ENCODE data around the gene CLDN10.

DNA sequence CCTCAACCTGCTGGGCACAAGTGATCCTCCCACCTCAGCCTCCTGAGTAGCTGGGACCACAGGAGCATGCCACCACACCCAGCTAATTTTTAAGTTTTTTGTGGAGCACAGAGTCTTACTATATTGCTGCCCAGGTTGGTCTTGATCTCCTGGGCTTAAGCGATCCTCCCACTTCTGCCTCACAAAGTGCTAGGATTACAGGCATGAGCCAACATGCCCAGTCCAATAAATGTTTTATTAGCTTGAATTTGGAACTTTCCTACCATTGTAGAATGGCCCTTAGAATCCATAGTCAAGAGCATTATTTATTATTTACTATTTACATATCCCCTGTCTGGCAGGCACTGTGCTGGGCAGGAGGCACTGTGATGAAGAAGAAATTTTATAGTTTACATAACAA is 39.6 kb upstream of the CLDN10 start:
- TF ChIP-seq, protein P1, sequence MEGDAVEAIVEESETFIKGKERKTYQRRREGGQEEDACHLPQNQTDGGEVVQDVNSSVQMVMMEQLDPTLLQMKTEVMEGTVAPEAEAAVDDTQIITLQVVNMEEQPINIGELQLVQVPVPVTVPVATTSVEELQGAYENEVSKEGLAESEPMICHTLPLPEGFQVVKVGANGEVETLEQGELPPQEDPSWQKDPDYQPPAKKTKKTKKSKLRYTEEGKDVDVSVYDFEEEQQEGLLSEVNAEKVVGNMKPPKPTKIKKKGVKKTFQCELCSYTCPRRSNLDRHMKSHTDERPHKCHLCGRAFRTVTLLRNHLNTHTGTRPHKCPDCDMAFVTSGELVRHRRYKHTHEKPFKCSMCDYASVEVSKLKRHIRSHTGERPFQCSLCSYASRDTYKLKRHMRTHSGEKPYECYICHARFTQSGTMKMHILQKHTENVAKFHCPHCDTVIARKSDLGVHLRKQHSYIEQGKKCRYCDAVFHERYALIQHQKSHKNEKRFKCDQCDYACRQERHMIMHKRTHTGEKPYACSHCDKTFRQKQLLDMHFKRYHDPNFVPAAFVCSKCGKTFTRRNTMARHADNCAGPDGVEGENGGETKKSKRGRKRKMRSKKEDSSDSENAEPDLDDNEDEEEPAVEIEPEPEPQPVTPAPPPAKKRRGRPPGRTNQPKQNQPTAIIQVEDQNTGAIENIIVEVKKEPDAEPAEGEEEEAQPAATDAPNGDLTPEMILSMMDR (IDR thresholded peaks at IDR 0.05), result no peak
- TF ChIP-seq POLR2A (IDR thresholded peaks at IDR 0.05) (no peak), EP300 (IDR thresholded peaks at IDR 0.05) (no peak)

Measured in ovary (tissue), 3 donors.